GM23338 (cell line): ENCODE results near the gene CSF2RB. TPM values are rescaled to one million over a fixed set of nuclear protein-coding genes. Genes with fewer than 3 reads are reported as not detected.

Source experiments
- ATAC-seq: fragments of 200-7000 bp; cut with Tn5 transposase; 3 replicates; pipeline ENCODE4 v1.9.1; 2020
- DNase-seq: peaks from one replicate; pipeline ENCODE4 v3.0.0-alpha.2; 2015; ENCODE audit warnings: low spot score
- H2AFZ ChIP-seq: fragments of 200-600 bp; sonication (generic); 2 replicates; pipeline ENCODE4 v1.8.0; 2016; ENCODE audit warnings: antibody characterized with exemption, mild to moderate bottlenecking, moderate library complexity
- H3F3A ChIP-seq: fragments of 200-600 bp; sonication (generic); replicated peaks from 2 replicates; pipeline ENCODE4 v1.8.0; 2017; ENCODE audit warnings: antibody characterized with exemption, mixed run types, low read depth
- H3K27ac ChIP-seq: fragments of 200-600 bp; sonication (generic); 2 replicates; pipeline ENCODE4 v1.6.1; 2016; ENCODE audit warnings: low read depth
- H3K27me3 ChIP-seq: fragments of 200-600 bp; sonication (generic); 2 replicates; pipeline ENCODE4 v1.8.0; 2016; ENCODE audit warnings: mild to moderate bottlenecking, mixed run types, moderate library complexity; ENCODE audit not compliant: insufficient read depth
- H3K36me3 ChIP-seq: fragments of 200-600 bp; sonication (generic); 2 replicates; pipeline ENCODE4 v1.8.0; 2016; ENCODE audit warnings: mild to moderate bottlenecking; ENCODE audit not compliant: insufficient read depth
- H3K4me1 ChIP-seq: fragments of 200-600 bp; sonication (generic); 2 replicates; pipeline ENCODE4 v1.8.0; 2016; ENCODE audit warnings: mild to moderate bottlenecking, moderate library complexity; ENCODE audit not compliant: insufficient read depth
- H3K4me2 ChIP-seq: fragments of 200-600 bp; sonication (generic); 2 replicates; pipeline ENCODE4 v1.7.1; 2017; ENCODE audit warnings: mixed run types
- H3K4me3 ChIP-seq: fragments of 200-600 bp; sonication (generic); 2 replicates; pipeline ENCODE4 v1.6.1; 2016; ENCODE audit warnings: mixed run types
- H3K79me2 ChIP-seq: fragments of 200-600 bp; sonication (generic); replicated peaks from 2 replicates; pipeline ENCODE4 v1.8.0; 2017; ENCODE audit warnings: mild to moderate bottlenecking; ENCODE audit not compliant: insufficient read depth
- H3K9me2 ChIP-seq: fragments of 200-600 bp; sonication (generic); 2 replicates; pipeline ENCODE4 v1.8.0; 2017; ENCODE audit not compliant: insufficient read depth
- H4K20me1 ChIP-seq: fragments of 200-600 bp; sonication (generic); replicated peaks from 2 replicates; pipeline ENCODE4 v1.8.0; 2017; ENCODE audit warnings: mild to moderate bottlenecking; ENCODE audit not compliant: insufficient read depth
- H3K27ac Mint-ChIP-seq: 2 replicates; pipeline ENCODE4 v1.8.0; 2020; ENCODE audit warnings: inconsistent platforms, mild to moderate bottlenecking, moderate library complexity, mixed read lengths
- H3K27me3 Mint-ChIP-seq: 3 replicates; pipeline ENCODE4 v1.8.0; 2022; ENCODE audit warnings: low read depth, mild to moderate bottlenecking, moderate library complexity, mixed read lengths, inconsistent platforms; ENCODE audit not compliant: insufficient read depth, poor library complexity
- H3K36me3 Mint-ChIP-seq: 3 replicates; pipeline ENCODE4 v1.8.0; 2021; ENCODE audit warnings: low read depth, mild to moderate bottlenecking, inconsistent platforms, moderate library complexity, mixed read lengths
- H3K4me1 Mint-ChIP-seq: 3 replicates; pipeline ENCODE4 v1.8.0; 2020; ENCODE audit warnings: mild to moderate bottlenecking, inconsistent platforms, mixed read lengths
- H3K4me3 Mint-ChIP-seq: 3 replicates; pipeline ENCODE4 v1.8.0; 2021; ENCODE audit warnings: moderate library complexity, mild to moderate bottlenecking, inconsistent platforms, mixed read lengths
- H3K9me3 Mint-ChIP-seq: 3 replicates; pipeline ENCODE4 v1.8.0; 2020; ENCODE audit warnings: moderate library complexity, mild to moderate bottlenecking, inconsistent platforms, mixed read lengths
- CREB1 ChIP-seq: fragments of 250-450 bp; sonication (Bioruptor Pico); IDR thresholded peaks from 2 replicates; pipeline ENCODE4 v1.5.0; 2020; ENCODE audit warnings: low read depth, mild to moderate bottlenecking, moderate library complexity
- CTCF ChIP-seq, 2 experiments: fragments of 200-600 bp in 1 of 2; sonication (generic) in 1 of 2; conservative IDR thresholded peaks; 2 replicates each; pipeline versions ENCODE4 v1.5.1 to v1.6.1; 2016 to 2017; ENCODE audit warnings: antibody characterized with exemption in 2 of 2, low read depth in 2 of 2, mild to moderate bottlenecking in 2 of 2, moderate library complexity in 1 of 2
- ETS1 ChIP-seq: IDR thresholded peaks from 2 replicates; pipeline ENCODE4 v1.6.1; 2016; ENCODE audit warnings: antibody characterized with exemption
- EZH2 ChIP-seq: fragments of 200-600 bp; sonication (generic); IDR thresholded peaks from one replicate; pipeline ENCODE4 v1.8.0; 2017; ENCODE audit warnings: antibody characterized with exemption, mild to moderate bottlenecking, low read depth; ENCODE audit not compliant: unreplicated experiment
- EZH2phosphoT487 ChIP-seq: fragments of 200-600 bp; sonication (generic); IDR thresholded peaks from one replicate; pipeline ENCODE4 v1.8.1; 2018; ENCODE audit warnings: antibody characterized with exemption; ENCODE audit not compliant: unreplicated experiment
- NANOG ChIP-seq: IDR thresholded peaks from 2 replicates; pipeline ENCODE4 v1.6.1; 2016; ENCODE audit warnings: antibody characterized with exemption, borderline replicate concordance
- POLR2AphosphoS5 ChIP-seq: IDR thresholded peaks from 2 replicates; pipeline ENCODE4 v1.6.1; 2016; ENCODE audit warnings: antibody characterized with exemption, low read depth
- REST ChIP-seq: IDR thresholded peaks from one replicate; pipeline ENCODE4 v1.6.1; 2018; ENCODE audit warnings: antibody characterized with exemption; ENCODE audit not compliant: unreplicated experiment
- STAT1 ChIP-seq: IDR thresholded peaks from one replicate; pipeline ENCODE4 v1.6.1; 2016; ENCODE audit warnings: antibody characterized with exemption; ENCODE audit not compliant: unreplicated experiment
- ZNF114 ChIP-seq: fragments of 250-450 bp; sonication (Bioruptor Pico); IDR thresholded peaks from 2 replicates; pipeline ENCODE4 v1.5.0; 2020; ENCODE audit warnings: mild to moderate bottlenecking, moderate library complexity
- ZNF331 ChIP-seq: fragments of 250-450 bp; sonication (Bioruptor Pico); IDR thresholded peaks from 2 replicates; pipeline ENCODE4 v1.5.0; 2020; ENCODE audit warnings: low read depth, mild to moderate bottlenecking, moderate library complexity
- polyA plus RNA-seq: library from polyadenylated mRNA; unstranded; fragments of >200 nt; fragmentation: Nextera tagmentation; extraction: Ambion mirVana; gene quantifications from 2 replicates; pipeline ENCODE4 v1.2.1, GENCODE V29; 2016
- total RNA-seq: library from RNA; depleted of rRNA; stranded (reverse); fragments of >200 nt; shearing (Covaris generic); gene quantifications from 2 replicates; pipeline ENCODE4 v1.2.3, GENCODE V29; 2014
- TF ChIP-seq, protein P1 (sequence below): fragments of 250-450 bp; sonication (Bioruptor Pico); IDR thresholded peaks from 2 replicates; pipeline ENCODE4 v1.5.0; 2020; ENCODE audit warnings: mild to moderate bottlenecking, moderate library complexity

Gene CSF2RB
- total and polyA plus RNA-seq, 2 experiments from 2014 or later: not detected

DNA sequence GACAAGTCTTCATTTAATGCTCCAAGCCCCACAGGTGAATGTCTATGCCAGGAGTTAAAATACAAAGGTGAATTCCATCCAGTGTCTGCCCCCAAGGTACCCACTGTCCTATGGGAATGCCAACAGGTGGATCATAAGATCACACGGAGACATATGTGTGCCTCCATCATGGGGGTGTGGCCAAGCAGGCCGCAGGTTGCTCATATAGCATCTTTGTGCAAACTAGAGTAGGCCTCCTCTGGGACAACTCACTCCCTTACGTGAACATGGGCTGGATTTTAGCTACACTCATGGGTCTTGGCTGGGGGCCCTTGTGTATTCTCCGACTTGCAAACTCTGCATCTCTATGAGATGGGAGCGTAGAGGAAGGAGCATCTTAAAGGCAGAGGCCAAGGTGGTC is 45.7 kb upstream of the CSF2RB start (continued):
- no peak for TF ChIP-seq REST
- no peak for TF ChIP-seq EZH2
- TF ChIP-seq POLR2AphosphoS5: no peak

DNA sequence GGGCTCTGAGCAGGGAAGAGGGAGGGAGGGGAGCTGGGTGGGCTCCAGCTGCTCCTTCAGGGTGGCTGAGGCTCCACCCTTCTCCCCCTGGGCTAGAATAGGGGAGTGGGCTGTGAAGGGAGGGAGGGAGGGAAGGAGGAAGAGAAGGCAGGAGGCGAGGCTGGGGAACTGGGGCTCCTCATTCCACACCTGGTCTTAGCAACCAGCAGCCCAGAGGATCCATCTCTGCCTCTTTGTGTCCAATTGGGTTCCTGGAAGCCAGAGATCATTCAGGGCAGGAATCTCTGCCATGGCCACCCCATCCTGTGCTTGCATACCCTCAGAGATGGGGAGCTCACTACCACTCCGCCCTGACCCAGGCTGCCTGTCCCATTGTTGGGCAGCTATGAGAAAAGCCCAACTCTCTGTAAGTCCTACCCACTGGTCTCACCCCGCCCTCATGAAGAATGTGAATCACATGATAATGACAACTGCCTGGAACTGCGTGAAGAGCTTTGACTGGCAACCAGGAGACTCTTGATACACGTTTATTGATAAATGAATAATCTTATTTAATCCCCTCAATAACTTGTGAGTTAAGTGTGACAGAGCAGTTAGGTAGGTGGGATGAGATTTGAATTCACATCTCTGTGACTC is 44.8 kb upstream of the CSF2RB start:
- H2AFZ ChIP-seq: no peak overlapping the region
- H3K4me3 ChIP-seq: no peak overlapping the region
- peaks cover 26% of the 10 kb centered on the region for H3K27me3 Mint-ChIP-seq
- H3K4me3 Mint-ChIP-seq: no peak overlapping the region
- no peaks in the 10 kb centered on the region for H3K27me3 ChIP-seq
- H3K36me3 Mint-ChIP-seq: no peaks in the 10 kb centered on the region; the same call in 2 of the 3 replicates
- DNase-seq (no peak), ATAC-seq (no peak)
- H4K20me1 ChIP-seq: no peaks in the 10 kb centered on the region
- H3F3A ChIP-seq: no peaks in the 10 kb centered on the region
- H3K9me2 ChIP-seq: peaks cover 3% of the 10 kb centered on the region; the same call in 1 of the 2 replicates
- H3K79me2 ChIP-seq: no peaks in the 10 kb centered on the region
- H3K9me3 Mint-ChIP-seq: peaks cover 12% of the 10 kb centered on the region; the same call in 2 of the 3 replicates
- no peaks in the 10 kb centered on the region for H3K36me3 ChIP-seq
- no peak overlapping the region for H3K27ac Mint-ChIP-seq
- H3K4me1 Mint-ChIP-seq: peaks cover 2% of the 10 kb centered on the region; the same call in 1 of the 3 replicates
- H3K4me2 ChIP-seq: no peak overlapping the region
- H3K4me1 ChIP-seq: no peaks in the 10 kb centered on the region
- no peak overlapping the region for H3K27ac ChIP-seq
- no peak for TF ChIP-seq NANOG
- no peak for TF ChIP-seq EZH2phosphoT487
- TF ChIP-seq CREB1 (CRISPR knock-in tag): no peak
- TF ChIP-seq CTCF (conservative IDR thresholded peaks at IDR 0.05; ENCODE audit: low read depth in 2 of 2): no peak
- no peak for TF ChIP-seq POLR2AphosphoS5
- TF ChIP-seq, protein P1, sequence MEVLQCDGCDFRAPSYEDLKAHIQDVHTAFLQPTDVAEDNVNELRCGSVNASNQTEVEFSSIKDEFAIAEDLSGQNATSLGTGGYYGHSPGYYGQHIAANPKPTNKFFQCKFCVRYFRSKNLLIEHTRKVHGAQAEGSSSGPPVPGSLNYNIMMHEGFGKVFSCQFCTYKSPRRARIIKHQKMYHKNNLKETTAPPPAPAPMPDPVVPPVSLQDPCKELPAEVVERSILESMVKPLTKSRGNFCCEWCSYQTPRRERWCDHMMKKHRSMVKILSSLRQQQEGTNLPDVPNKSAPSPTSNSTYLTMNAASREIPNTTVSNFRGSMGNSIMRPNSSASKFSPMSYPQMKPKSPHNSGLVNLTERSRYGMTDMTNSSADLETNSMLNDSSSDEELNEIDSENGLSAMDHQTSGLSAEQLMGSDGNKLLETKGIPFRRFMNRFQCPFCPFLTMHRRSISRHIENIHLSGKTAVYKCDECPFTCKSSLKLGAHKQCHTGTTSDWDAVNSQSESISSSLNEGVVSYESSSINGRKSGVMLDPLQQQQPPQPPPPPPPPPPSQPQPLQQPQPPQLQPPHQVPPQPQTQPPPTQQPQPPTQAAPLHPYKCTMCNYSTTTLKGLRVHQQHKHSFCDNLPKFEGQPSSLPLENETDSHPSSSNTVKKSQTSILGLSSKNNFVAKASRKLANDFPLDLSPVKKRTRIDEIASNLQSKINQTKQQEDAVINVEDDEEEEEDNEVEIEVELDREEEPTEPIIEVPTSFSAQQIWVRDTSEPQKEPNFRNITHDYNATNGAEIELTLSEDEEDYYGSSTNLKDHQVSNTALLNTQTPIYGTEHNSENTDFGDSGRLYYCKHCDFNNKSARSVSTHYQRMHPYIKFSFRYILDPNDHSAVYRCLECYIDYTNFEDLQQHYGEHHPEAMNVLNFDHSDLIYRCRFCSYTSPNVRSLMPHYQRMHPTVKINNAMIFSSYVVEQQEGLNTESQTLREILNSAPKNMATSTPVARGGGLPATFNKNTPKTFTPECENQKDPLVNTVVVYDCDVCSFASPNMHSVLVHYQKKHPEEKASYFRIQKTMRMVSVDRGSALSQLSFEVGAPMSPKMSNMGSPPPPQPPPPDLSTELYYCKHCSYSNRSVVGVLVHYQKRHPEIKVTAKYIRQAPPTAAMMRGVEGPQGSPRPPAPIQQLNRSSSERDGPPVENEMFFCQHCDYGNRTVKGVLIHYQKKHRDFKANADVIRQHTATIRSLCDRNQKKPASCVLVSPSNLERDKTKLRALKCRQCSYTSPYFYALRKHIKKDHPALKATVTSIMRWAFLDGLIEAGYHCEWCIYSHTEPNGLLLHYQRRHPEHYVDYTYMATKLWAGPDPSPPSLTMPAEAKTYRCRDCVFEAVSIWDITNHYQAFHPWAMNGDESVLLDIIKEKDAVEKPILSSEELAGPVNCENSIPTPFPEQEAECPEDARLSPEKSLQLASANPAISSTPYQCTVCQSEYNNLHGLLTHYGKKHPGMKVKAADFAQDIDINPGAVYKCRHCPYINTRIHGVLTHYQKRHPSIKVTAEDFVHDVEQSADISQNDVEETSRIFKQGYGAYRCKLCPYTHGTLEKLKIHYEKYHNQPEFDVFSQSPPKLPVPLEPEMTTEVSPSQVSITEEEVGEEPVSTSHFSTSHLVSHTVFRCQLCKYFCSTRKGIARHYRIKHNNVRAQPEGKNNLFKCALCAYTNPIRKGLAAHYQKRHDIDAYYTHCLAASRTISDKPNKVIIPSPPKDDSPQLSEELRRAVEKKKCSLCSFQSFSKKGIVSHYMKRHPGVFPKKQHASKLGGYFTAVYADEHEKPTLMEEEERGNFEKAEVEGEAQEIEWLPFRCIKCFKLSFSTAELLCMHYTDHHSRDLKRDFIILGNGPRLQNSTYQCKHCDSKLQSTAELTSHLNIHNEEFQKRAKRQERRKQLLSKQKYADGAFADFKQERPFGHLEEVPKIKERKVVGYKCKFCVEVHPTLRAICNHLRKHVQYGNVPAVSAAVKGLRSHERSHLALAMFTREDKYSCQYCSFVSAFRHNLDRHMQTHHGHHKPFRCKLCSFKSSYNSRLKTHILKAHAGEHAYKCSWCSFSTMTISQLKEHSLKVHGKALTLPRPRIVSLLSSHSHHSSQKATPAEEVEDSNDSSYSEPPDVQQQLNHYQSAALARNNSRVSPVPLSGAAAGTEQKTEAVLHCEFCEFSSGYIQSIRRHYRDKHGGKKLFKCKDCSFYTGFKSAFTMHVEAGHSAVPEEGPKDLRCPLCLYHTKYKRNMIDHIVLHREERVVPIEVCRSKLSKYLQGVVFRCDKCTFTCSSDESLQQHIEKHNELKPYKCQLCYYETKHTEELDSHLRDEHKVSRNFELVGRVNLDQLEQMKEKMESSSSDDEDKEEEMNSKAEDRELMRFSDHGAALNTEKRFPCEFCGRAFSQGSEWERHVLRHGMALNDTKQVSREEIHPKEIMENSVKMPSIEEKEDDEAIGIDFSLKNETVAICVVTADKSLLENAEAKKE: no peak
- no peak for TF ChIP-seq EZH2
- no peak for TF ChIP-seq STAT1
- TF ChIP-seq ZNF114 (CRISPR knock-in tag): no peak
- TF ChIP-seq ETS1: no peak
- TF ChIP-seq ZNF331 (CRISPR knock-in tag): no peak
